ENCODE data around the gene KRTAP2-4. TPM values are rescaled to one million over a fixed set of nuclear protein-coding genes. Genes with fewer than 3 reads are reported as not detected.
"Not testable (repeated sequence)": the region's sequence is repeated elsewhere in the genome, so short reads cannot be mapped to it uniquely, and the experiment has no call there.

The KRTAP2-4 gene
- total and polyA plus RNA-seq, 8 donors, result not detected

DNA sequence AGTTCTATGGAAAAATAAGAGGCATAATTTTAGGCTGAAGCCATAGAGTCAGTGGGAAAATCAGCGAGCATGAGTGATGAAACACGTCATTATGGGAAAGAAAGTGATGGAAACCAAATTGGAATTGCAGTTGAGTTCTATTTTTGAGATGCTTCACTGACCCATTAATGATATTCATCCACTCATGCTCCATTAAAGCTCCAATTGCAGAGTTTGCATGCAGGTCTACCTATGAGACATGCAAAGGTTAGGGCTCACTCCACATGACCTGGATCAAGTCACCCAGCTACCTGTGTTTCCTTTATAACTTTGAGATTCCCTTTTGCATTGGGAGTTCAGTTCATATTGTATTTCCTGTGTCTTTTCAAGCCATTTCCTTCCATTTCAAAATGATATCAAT lies 8.0 kb upstream of the KRTAP2-4 start:
- Histone ChIP-seq H3K27me3 (peaks cover 0 to 5% of the 10 kb centered on the region in 2 donors), H3K4me3 (no peak overlapping the region), H3K27ac (no peak overlapping the region), H3K4me1 (no peaks in the 10 kb centered on the region), H3K9me3 (no peaks in the 10 kb centered on the region), H3K36me3 (no peaks in the 10 kb centered on the region)
- ATAC-seq, result no peak
- no peak for DNase-seq
- intact Hi-C loops (cut with DNase I), result no loop called here
- no peak for TF ChIP-seq CTCF (IDR thresholded peaks at IDR 0.05)

DNA sequence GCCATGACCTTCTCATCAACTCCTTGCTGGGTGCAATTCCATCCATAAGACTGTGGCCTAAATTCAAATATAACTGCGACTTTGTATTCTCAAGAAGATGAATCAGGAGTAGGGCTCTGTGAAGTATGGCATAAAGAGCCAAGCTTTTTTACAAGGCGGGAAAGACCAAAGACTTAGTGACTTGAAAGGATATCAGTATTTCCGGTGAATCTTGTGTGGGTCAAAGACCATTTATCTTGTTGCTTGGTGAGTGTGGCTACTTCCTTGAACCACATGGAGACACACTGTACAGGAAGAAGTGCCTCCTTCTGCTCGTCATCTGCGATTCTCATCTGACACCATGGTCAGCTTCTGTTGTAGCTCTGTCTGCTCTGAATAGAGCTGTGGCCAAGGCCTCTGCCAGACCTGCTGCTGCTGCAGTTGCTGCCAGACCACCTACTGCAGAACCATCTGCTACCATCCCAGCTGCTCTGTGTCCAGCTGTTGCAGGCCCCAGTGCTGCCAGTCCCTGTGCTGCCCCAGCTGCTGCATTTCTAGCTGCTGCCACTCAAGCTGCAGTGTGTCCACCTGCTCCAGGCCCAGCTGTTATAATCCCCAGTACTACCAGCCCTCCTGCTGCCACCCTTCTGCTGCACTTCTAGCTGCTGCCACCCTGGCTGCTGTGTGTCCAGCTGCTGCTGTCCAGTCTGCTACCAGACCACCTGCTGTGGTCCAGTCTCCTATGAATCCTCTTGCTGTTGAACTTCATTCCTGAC lies 6.1 kb upstream of the KRTAP2-4 start:
- no peak for TF ChIP-seq CTCF (IDR thresholded peaks at IDR 0.05)
- DNase-seq, result no peak
- H3K4me3 ChIP-seq, result no peak overlapping the region

DNA sequence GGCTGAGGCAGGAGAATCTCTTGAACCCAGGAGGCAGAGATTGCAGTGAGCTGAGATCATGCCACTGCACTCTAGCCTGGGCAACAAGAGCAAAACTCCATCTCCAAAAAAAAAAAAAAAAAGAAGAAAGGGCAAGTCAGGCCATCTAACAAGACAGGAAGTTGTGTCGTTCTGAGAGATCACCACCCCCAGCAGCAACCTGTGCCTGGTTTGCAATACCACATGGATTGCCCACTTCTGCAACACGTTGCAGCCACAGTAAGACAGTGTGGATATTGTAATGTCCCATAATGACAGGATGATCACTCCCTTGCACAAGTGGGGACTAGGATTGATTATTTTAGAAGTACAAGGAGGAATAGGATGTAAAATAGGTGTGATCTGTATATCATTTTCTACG lies 3.4 kb upstream of the KRTAP2-4 start:
- no peak for TF ChIP-seq CTCF (IDR thresholded peaks at IDR 0.05)
- ATAC-seq (no peak), DNase-seq (no peak)
- H3K4me3 ChIP-seq, result no peak overlapping the region
- no peaks in the 10 kb centered on the region for H3K4me1 ChIP-seq
- H3K27ac ChIP-seq, result no peak overlapping the region
- no peaks in the 10 kb centered on the region for H3K9me3 ChIP-seq
- H3K36me3 ChIP-seq, result no peaks in the 10 kb centered on the region
- no peaks in the 10 kb centered on the region for H3K27me3 ChIP-seq
- intact Hi-C loops (cut with DNase I), result no loop called here

More for the DNA sequence above, 6.1 kb upstream of the KRTAP2-4 start:
- intact Hi-C loops (cut with DNase I), result no loop called here
- H3K4me1 ChIP-seq, result no peaks in the 10 kb centered on the region
- H3K27ac ChIP-seq, result no peak overlapping the region
- no peaks in the 10 kb centered on the region for H3K9me3 ChIP-seq
- no peaks in the 10 kb centered on the region for H3K36me3 ChIP-seq
- no peak for ATAC-seq
- peaks cover 0 to 5% of the 10 kb centered on the region in 2 donors for H3K27me3 ChIP-seq

DNA sequence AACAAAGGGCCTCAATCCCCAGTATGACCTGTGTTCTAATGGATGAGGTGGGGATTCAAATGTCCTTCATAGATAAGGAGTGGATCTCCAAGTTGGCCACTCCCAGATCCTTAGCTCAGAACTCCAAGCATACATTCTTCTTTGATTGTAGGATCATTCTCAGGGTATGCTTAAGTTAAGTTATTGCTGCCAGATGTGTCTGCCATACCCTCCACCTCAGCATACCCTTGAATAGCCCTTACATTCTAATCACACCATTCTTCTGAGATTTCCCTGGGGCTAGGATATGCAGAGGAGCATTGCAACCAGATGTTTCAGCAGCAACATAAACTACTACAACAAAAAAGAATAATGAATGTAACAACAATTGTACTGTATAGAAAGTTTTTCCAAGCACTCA lies 1.6 kb upstream of the KRTAP2-4 start:
- Histone ChIP-seq H3K27ac (no peak overlapping the region), H3K36me3 (no peaks in the 10 kb centered on the region), H3K4me3 (no peak overlapping the region), H3K27me3 (no peaks in the 10 kb centered on the region), H3K4me1 (no peaks in the 10 kb centered on the region), H3K9me3 (no peaks in the 10 kb centered on the region)
- intact Hi-C loops (cut with DNase I), result no loop called here
- DNase-seq, result no peak
- no peak for TF ChIP-seq CTCF (IDR thresholded peaks at IDR 0.05)
- ATAC-seq, result no peak

- intact Hi-C loops (cut with DNase I); H3K27me3 ChIP-seq; DNase-seq; H3K36me3 ChIP-seq; H3K4me1 ChIP-seq; H3K27ac ChIP-seq; H3K9me3 ChIP-seq; H3K4me3 ChIP-seq; ATAC-seq: not testable (repeated sequence)
Measured at GRCh38 chr17:41065016-41065689, 526 bp downstream of the KRTAP2-4 start.
